Measurements from ENCODE around the gene C2CD2. TPM values are rescaled to one million over a fixed set of nuclear protein-coding genes. Genes with fewer than 3 reads are reported as not detected.

Gene C2CD2
- total and polyA plus RNA-seq, 2 of the 8 experiments (the other 6 are each of a cell fraction or from before 2014, with no cell fraction given) = 10.4 to 13.0 TPM

DNA sequence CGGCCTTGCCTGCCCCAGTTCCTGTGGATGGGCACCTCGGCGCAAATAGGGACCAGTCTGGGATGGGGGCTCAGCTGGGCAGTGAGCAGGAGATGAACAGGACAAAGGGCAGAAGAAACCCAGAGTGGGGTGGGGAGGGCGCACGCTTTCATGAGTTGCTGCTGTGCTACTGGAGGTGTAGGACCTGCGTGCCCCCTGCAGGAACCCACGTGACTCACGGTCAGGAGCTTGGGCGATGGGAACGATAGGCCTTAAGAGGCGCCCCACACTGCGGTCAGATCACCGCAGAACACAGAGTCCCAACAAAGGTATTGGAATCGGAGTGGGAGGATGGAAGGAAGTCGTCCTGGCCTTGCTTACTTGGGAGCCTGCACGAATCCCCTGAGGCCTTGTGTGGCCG lies 91.8 kb downstream of the C2CD2 start (continued):
- TF ChIP-seq RNF2 (IDR thresholded peaks at IDR 0.05; ENCODE audit: borderline replicate concordance, low read depth, low read length, missing control alignments, poor library complexity, severe bottlenecking) = no peak
- no peak for TF ChIP-seq CTBP2 (IDR thresholded peaks at IDR 0.05; ENCODE audit: borderline replicate concordance, insufficient read depth, insufficient read length, low read length)
- no peak for TF ChIP-seq JUN (IDR thresholded peaks at IDR 0.05; ENCODE audit: low read depth, low read length)
- TF ChIP-seq HDAC2 (IDR thresholded peaks at IDR 0.05; ENCODE audit: borderline replicate concordance in 1 of 2, low read depth in 2 of 2, low read length in 2 of 2) = no peak
- no peak for TF ChIP-seq TEAD4 (IDR thresholded peaks at IDR 0.05; ENCODE audit: low read depth, low read length)
- TF ChIP-seq RFX5 (IDR thresholded peaks at IDR 0.05; ENCODE audit: borderline replicate concordance, low read depth, low read length) = no peak
- TF ChIP-seq GABPA (IDR thresholded peaks at IDR 0.05; ENCODE audit: borderline replicate concordance, insufficient read depth, low read length) = no peak
- TF ChIP-seq SUZ12 (IDR thresholded peaks at IDR 0.05; ENCODE audit: low read length) = no peak
- no peak for TF ChIP-seq NANOG (IDR thresholded peaks at IDR 0.05; ENCODE audit: insufficient read depth, low read depth, low read length, poor library complexity, severe bottlenecking)
- TF ChIP-seq, protein P1, sequence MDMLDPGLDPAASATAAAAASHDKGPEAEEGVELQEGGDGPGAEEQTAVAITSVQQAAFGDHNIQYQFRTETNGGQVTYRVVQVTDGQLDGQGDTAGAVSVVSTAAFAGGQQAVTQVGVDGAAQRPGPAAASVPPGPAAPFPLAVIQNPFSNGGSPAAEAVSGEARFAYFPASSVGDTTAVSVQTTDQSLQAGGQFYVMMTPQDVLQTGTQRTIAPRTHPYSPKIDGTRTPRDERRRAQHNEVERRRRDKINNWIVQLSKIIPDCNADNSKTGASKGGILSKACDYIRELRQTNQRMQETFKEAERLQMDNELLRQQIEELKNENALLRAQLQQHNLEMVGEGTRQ (IDR thresholded peaks at IDR 0.05; ENCODE audit: low read length) = no peak
- no peak for TF ChIP-seq CREB1 (IDR thresholded peaks at IDR 0.05)
- TF ChIP-seq SIN3A (conservative IDR thresholded peaks at IDR 0.05 in 1 of 2, IDR thresholded peaks at IDR 0.05 in 1 of 2; ENCODE audit: low read depth in 1 of 2, low read length in 2 of 2) = no peak
- no peak for TF ChIP-seq RXRA (IDR thresholded peaks at IDR 0.05; ENCODE audit: insufficient read depth, low read depth, low read length)
- no peak for TF ChIP-seq CBX8 (IDR thresholded peaks at IDR 0.05; ENCODE audit: borderline replicate concordance, low read depth, low read length)
- no peak for TF ChIP-seq RBBP5 (IDR thresholded peaks at IDR 0.05; ENCODE audit: borderline replicate concordance, low read depth, low read length)
